Naive thymus-derived CD4-positive, alpha-beta T cell (primary cell): ENCODE results near the gene CNGA4. TPM values are rescaled to one million over a fixed set of nuclear protein-coding genes. Genes with fewer than 3 reads are reported as not detected.

Experiments used
- ATAC-seq: fragments of 150-1000 bp; cut with Tn5 transposase; 2 replicates; pipeline ENCODE4 v1.10.0; 2021; ENCODE audit warnings: mild to moderate bottlenecking, moderate library complexity
- CTCF ChIA-PET: fragments of 350-600 bp; sonication (Branson Sonifier 250); formaldehyde crosslinking; loops from one replicate; lab custom pipeline; 2021; ENCODE audit warnings: antibody characterized with exemption; lab: Charles Lee
- POLR2A ChIA-PET: fragments of 350-600 bp; sonication (Branson Sonifier 250); formaldehyde crosslinking; loops from one replicate; lab custom pipeline; 2021; ENCODE audit warnings: antibody characterized with exemption, inconsistent platforms; lab: Charles Lee
- DNase-seq, 9 donors: peaks; one replicate each; pipeline versions ENCODE4 v3.0.0 to v3.0.0-alpha.2; 2020 to 2022; ENCODE audit warnings: mixed read lengths in 1 of 9
- H3K27ac ChIP-seq: one replicate; pipeline ENCODE4 v1.7.0; 2013; ENCODE audit warnings: mild to moderate bottlenecking, low read depth, low read length, moderate library complexity
- H3K27me3 ChIP-seq, 2 donors: one replicate each; pipeline ENCODE4 v1.7.0; 2013; ENCODE audit warnings: low read length in 2 of 2, mild to moderate bottlenecking in 2 of 2, moderate library complexity in 2 of 2; ENCODE audit not compliant: control insufficient read depth in 2 of 2, insufficient read depth in 2 of 2
- H3K36me3 ChIP-seq, 3 experiments: 1 replicate in 2 of 3; 2 replicates in 1 of 3; pipeline ENCODE4 v1.7.0; 2013; ENCODE audit warnings: low read length in 3 of 3, mild to moderate bottlenecking in 3 of 3, moderate library complexity in 1 of 3; ENCODE audit not compliant: insufficient read depth in 3 of 3, control insufficient read depth in 2 of 3
- H3K4me1 ChIP-seq, 2 donors: one replicate each; pipeline ENCODE4 v1.7.0; 2013; ENCODE audit warnings: low read length in 2 of 2, mild to moderate bottlenecking in 2 of 2, moderate library complexity in 1 of 2; ENCODE audit not compliant: control insufficient read depth in 2 of 2, insufficient read depth in 2 of 2
- H3K4me3 ChIP-seq: 2 replicates; pipeline ENCODE4 v1.7.0; 2013; ENCODE audit warnings: mild to moderate bottlenecking, low read length
- H3K9me3 ChIP-seq, 3 experiments: 1 replicate in 2 of 3; 2 replicates in 1 of 3; pipeline ENCODE4 v1.7.0; 2013; ENCODE audit warnings: low read length in 3 of 3; ENCODE audit not compliant: control insufficient read depth in 2 of 3
- H3K27ac Mint-ChIP-seq, 9 donors: one replicate each; pipeline ENCODE4 v1.8.0; 2020 to 2022; ENCODE audit warnings: mixed read lengths in 9 of 9, mild to moderate bottlenecking in 8 of 9, moderate library complexity in 5 of 9, inconsistent platforms in 2 of 9
- H3K27me3 Mint-ChIP-seq, 5 donors: one replicate each; pipeline ENCODE4 v1.8.0; 2021 to 2022; ENCODE audit warnings: mixed read lengths in 5 of 5, mild to moderate bottlenecking in 1 of 5
- H3K36me3 Mint-ChIP-seq, 5 donors: one replicate each; pipeline ENCODE4 v1.8.0; 2020 to 2022; ENCODE audit warnings: mixed read lengths in 5 of 5, mild to moderate bottlenecking in 3 of 5, inconsistent platforms in 1 of 5
- H3K4me1 Mint-ChIP-seq, 7 donors: one replicate each; pipeline ENCODE4 v1.8.0; 2020 to 2022; ENCODE audit warnings: mixed read lengths in 7 of 7, mild to moderate bottlenecking in 3 of 7, inconsistent platforms in 1 of 7
- H3K4me3 Mint-ChIP-seq, 10 donors: one replicate each; pipeline ENCODE4 v1.8.0; 2020 to 2022; ENCODE audit warnings: mild to moderate bottlenecking in 10 of 10, mixed read lengths in 10 of 10, moderate library complexity in 6 of 10, inconsistent platforms in 2 of 10
- H3K9me3 Mint-ChIP-seq, 11 donors: one replicate each; pipeline ENCODE4 v1.8.0; 2020 to 2022; ENCODE audit warnings: mixed read lengths in 11 of 11, mild to moderate bottlenecking in 4 of 11, inconsistent platforms in 1 of 11, moderate library complexity in 1 of 11
- intact Hi-C, 2 donors: fragments of 100-400 bp; cut with micrococcal nuclease; formaldehyde crosslinking; loops; one replicate each; pipeline ENCODE4 v1.15.1; 2023
- polyA plus RNA-seq, 2 donors: library from polyadenylated mRNA; unstranded; fragments of 300-500 nt; fragmentation: Illumina TruSeq; gene quantifications; one replicate each; pipeline ENCODE4 v1.2.3, GENCODE V29; 2021
- total RNA-seq, 6 experiments: library from RNA in 5 of 6; stranded (reverse) in 5 of 6; gene quantifications; 1 replicate in 5 of 6; 2 replicates in 1 of 6; pipeline ENCODE4 v1.2.3 and lab custom pipeline; 2021 to 2026

CNGA4 gene
- total and polyA plus RNA-seq, 7 experiments from 2014 or later, result 0.32 to 0.62 (median 0.37) TPM; not detected in 3

DNA sequence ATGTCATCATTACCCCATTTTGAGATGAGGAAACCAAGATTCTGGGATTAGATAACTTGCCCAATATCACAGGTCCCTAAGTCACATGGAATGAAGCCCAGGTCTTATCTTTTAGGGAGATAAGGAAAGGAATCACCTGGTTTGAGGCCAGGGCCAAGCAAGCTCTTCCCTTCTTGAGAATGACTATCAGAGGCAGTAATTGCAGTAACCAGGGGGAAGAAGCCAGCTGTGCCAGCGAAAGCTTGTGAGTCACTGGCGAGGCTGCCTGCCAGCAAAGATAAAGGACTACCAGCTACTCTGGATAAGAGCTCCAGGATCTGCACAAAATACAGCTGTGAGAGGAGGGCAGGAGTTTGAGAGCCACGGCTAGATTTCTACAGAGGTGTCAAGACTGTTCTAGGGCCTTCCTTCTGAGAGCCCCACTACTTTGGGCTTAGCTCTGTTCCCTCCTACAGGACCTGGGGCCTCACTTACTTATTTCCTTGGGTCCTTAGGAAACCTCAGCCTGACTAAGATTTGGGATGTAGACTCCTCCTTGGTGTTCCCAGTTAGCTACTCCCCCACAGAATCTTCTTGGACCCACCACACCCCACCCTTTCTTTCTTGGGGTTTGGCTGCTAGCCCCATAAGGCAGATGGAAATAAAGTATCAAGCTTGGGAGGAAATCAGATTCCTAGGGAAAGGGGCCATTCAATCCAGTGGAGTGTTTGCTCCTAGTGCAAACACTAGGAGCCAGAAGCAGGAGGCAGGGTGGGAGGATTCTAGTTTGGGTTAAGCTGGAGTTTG, 11.1 kb downstream of the CNGA4 start:
- CTCF ChIA-PET, result interaction anchor here (0.6 to 4.8 kb wide), 4 partner anchors 11 to 102 kb away, joined by 3 to 27 read pairs (median 9); partner anchors contain the start of gene CCKBR
- ATAC-seq, result no peak
- intact Hi-C loops, result loop anchor here (5.0 kb wide), 2 partner anchors 67 to 192 kb away; partner anchors contain the start of gene HPX (in 1 of the 2)

DNA sequence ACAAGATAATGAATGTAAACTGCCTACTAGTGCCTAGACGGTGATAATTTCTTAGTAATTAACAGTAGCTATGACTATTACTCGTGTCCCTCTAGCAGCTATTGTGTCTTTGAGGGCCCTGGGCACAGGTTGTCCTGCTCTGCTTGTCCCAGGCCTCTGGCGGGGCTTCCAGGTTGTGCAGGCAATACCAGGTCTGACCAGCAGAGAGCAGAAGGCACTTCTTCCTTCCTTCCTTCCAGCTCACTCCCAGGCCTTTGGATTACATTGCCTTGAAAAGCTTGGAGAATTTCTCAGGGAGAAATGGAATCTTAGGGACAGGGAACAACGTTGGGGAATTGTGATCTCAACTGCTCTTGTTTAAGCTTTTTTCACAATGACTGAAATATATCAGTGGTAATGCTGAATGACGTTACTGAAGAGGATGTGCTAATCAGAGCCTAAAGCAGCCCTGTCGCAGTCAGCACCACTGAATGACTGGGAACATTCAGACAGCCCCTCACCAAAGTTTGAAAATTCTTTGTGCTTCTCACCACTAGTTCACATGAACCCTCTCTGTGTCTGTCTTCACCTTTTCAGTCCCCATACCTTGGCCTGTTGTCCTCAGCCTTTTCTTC, 12.3 kb downstream of the CNGA4 start:
- Histone ChIP-seq H3K9me3 (no peaks in the 10 kb centered on the region), H3K27ac (no peak overlapping the region), H3K27me3 (no peaks in the 10 kb centered on the region), H3K4me3 (no peak overlapping the region), H3K4me1 (no peaks in the 10 kb centered on the region), H3K36me3 (no peaks in the 10 kb centered on the region)
- H3K9me3 Mint-ChIP-seq, result no peaks in the 10 kb centered on the region
- no peaks in the 10 kb centered on the region for H3K36me3 Mint-ChIP-seq
- H3K27ac Mint-ChIP-seq, result no peak overlapping the region
- no peaks in the 10 kb centered on the region for H3K4me1 Mint-ChIP-seq
- DNase-seq (peak in 5 of 9 donors; percentile 21 to 51 (median 27)), ATAC-seq (peak; percentile 71)
- intact Hi-C loops, result loop anchor here (1.0 to 5.0 kb wide), 5 partner anchors 65 to 254 kb away; partner anchors contain the start of gene HPX (in 1 of the 2)
- ChIA-PET CTCF (interaction anchor here (0.6 to 4.8 kb wide), 6 partner anchors 10 to 168 kb away, joined by 3 to 27 read pairs (median 5); partner anchors contain the start of genes APBB1 and CCKBR), POLR2A (no interaction called here)
- H3K4me3 Mint-ChIP-seq, result no peak overlapping the region
- peaks cover 0 to 17% (median 0%) of the 10 kb centered on the region in 5 donors for H3K27me3 Mint-ChIP-seq

More for the DNA sequence above, 11.1 kb downstream of the CNGA4 start:
- peaks cover 0 to 21% (median 0%) of the 10 kb centered on the region in 5 donors for H3K27me3 Mint-ChIP-seq
- Histone ChIP-seq H3K4me1 (no peaks in the 10 kb centered on the region), H3K4me3 (no peak overlapping the region), H3K27me3 (no peaks in the 10 kb centered on the region), H3K36me3 (no peaks in the 10 kb centered on the region), H3K27ac (no peak overlapping the region), H3K9me3 (no peaks in the 10 kb centered on the region)
- POLR2A ChIA-PET, result interaction anchor here (0.8 kb wide), 1 partner anchor 128 kb away, joined by 3 read pairs; no protein-coding TSS in a partner anchor
- H3K4me3 Mint-ChIP-seq, result no peak overlapping the region
- H3K27ac Mint-ChIP-seq, result no peak overlapping the region
- no peaks in the 10 kb centered on the region for H3K4me1 Mint-ChIP-seq
- no peaks in the 10 kb centered on the region for H3K9me3 Mint-ChIP-seq
- DNase-seq, result no peak
- H3K36me3 Mint-ChIP-seq, result no peaks in the 10 kb centered on the region

DNA sequence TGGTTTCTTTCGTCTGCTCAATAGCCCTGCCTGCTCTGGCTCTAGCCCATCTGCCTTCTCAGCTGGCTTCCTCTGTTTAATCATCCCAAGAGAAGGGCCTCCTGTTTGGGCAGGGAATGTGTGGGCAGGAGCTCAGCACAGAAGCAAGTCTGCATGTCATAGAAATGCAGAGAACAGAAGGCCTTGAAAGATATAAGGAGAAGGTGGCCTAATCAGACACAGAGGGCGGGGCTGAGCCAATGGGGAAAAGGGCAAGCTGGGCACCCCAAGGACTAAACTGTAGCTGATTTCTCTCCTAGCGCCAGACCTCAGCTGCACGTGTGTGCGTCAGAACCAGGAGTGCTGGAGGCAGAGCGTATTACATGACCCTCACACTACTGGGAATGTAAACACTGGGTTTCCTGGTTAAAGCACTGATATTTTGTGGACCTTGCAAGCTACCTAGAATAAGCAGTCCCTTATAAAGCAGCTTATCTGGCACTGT, 13.1 kb downstream of the CNGA4 start:
- H3K27me3 ChIP-seq, result no peaks in the 10 kb centered on the region
- POLR2A ChIA-PET, result no interaction called here
- no peaks in the 10 kb centered on the region for H3K9me3 ChIP-seq
- CTCF ChIA-PET, result interaction anchor here (0.6 to 4.8 kb wide), 3 partner anchors 9 to 100 kb away, joined by 3 to 27 read pairs (median 14); partner anchors contain the start of gene CCKBR
- no peak overlapping the region for H3K4me3 ChIP-seq
- ATAC-seq (no peak), DNase-seq (no peak)
- intact Hi-C loops, result loop anchor here (1.0 to 5.0 kb wide), 5 partner anchors 64 to 253 kb away; partner anchors contain the start of gene HPX (in 1 of the 2)
- no peaks in the 10 kb centered on the region for H3K36me3 Mint-ChIP-seq
- H3K27ac ChIP-seq, result no peak overlapping the region
- H3K4me3 Mint-ChIP-seq, result no peak overlapping the region
- H3K36me3 ChIP-seq, result no peaks in the 10 kb centered on the region
- no peaks in the 10 kb centered on the region for H3K4me1 ChIP-seq
- H3K4me1 Mint-ChIP-seq, result no peaks in the 10 kb centered on the region
- no peak overlapping the region for H3K27ac Mint-ChIP-seq
- peaks cover 0 to 17% (median 0%) of the 10 kb centered on the region in 5 donors for H3K27me3 Mint-ChIP-seq
- no peaks in the 10 kb centered on the region for H3K9me3 Mint-ChIP-seq

DNA sequence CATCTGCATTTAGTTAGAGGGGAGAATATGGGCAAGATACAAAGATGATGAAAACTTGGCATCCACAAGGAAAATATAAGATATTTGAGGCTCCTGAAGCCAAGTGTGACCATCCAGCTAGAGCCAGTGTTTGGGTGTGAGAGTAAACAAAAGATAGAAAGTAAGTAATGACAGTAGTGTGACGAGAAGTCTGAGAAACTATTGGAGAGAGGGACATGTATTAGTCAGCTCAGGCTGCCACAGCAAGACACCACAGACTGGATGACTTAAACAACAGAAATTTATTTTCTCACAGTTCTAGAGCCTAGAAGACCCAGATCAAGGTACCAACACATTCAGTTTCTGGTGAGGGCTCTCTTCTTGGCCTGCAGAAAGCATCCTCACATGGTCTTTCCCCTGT, 14.3 kb downstream of the CNGA4 start:
- H3K4me3 ChIP-seq, result no peak overlapping the region
- peaks cover 0 to under 1% of the 10 kb centered on the region in 2 donors for H3K27me3 ChIP-seq
- ATAC-seq (no peak), DNase-seq (no peak)
- no peak overlapping the region for H3K4me3 Mint-ChIP-seq
- no peaks in the 10 kb centered on the region for H3K9me3 Mint-ChIP-seq
- no peaks in the 10 kb centered on the region for H3K4me1 Mint-ChIP-seq
- no peaks in the 10 kb centered on the region for H3K4me1 ChIP-seq
- H3K36me3 Mint-ChIP-seq, result no peaks in the 10 kb centered on the region
- H3K36me3 ChIP-seq, result no peaks in the 10 kb centered on the region
- POLR2A ChIA-PET, result no interaction called here
- H3K9me3 ChIP-seq, result no peaks in the 10 kb centered on the region
- H3K27ac ChIP-seq, result no peak overlapping the region
- H3K27me3 Mint-ChIP-seq, result peaks cover 0 to 9% (median 4%) of the 10 kb centered on the region in 5 donors
- H3K27ac Mint-ChIP-seq, result no peak overlapping the region
- intact Hi-C loops, result loop anchor here (5.0 kb wide), 2 partner anchors 64 to 189 kb away; partner anchors contain the start of gene HPX (in 1 of the 2)
- CTCF ChIA-PET, result interaction anchor here (4.8 kb wide), 1 partner anchor 99 kb away, joined by 27 read pairs; no protein-coding TSS in a partner anchor

DNA sequence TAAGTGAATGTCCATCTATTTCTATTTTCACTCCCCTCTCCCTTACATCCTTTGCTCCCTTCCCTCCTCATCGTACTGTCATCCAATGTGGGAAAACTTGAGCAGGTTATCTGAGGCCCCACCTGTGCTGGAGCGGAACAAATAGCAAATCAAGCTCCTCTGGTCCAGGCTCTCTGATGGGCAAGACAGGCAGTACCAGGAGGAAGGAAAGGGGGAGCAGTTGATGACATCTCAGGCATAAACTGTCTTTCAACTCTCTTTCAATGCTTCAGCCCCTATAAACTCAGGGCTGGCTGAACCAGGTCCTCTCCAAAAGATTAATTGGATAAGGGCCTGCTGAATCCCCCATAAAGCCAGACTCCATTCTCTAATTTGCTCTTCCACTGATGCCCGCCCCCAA, 19.3 kb downstream of the CNGA4 start:
- Histone ChIP-seq H3K36me3 (no peaks in the 10 kb centered on the region), H3K27ac (no peak overlapping the region), H3K9me3 (no peaks in the 10 kb centered on the region), H3K4me3 (no peak overlapping the region), H3K27me3 (peaks cover 8 to 15% of the 10 kb centered on the region in 2 donors), H3K4me1 (peaks cover 0 to 13% of the 10 kb centered on the region in 2 donors)
- ATAC-seq (no peak), DNase-seq (no peak)
- H3K9me3 Mint-ChIP-seq, result no peaks in the 10 kb centered on the region
- CTCF ChIA-PET, result interaction anchor here (1.2 kb wide), 1 partner anchor 105 kb away, joined by 3 read pairs; no protein-coding TSS in a partner anchor
- no peak overlapping the region for H3K27ac Mint-ChIP-seq
- H3K4me3 Mint-ChIP-seq, result peak overlapping the region in 3 of 10 donors; percentile 81 to 83 (median 83)
- peaks cover 0 to 10% (median 0%) of the 10 kb centered on the region in 7 donors for H3K4me1 Mint-ChIP-seq
- peaks cover 0 to 17% (median 8%) of the 10 kb centered on the region in 5 donors for H3K27me3 Mint-ChIP-seq
- intact Hi-C loops, result no loop called here
- POLR2A ChIA-PET, result interaction anchor here (0.9 kb wide), 1 partner anchor 61 kb away, joined by 3 read pairs; no protein-coding TSS in a partner anchor
- no peaks in the 10 kb centered on the region for H3K36me3 Mint-ChIP-seq

DNA sequence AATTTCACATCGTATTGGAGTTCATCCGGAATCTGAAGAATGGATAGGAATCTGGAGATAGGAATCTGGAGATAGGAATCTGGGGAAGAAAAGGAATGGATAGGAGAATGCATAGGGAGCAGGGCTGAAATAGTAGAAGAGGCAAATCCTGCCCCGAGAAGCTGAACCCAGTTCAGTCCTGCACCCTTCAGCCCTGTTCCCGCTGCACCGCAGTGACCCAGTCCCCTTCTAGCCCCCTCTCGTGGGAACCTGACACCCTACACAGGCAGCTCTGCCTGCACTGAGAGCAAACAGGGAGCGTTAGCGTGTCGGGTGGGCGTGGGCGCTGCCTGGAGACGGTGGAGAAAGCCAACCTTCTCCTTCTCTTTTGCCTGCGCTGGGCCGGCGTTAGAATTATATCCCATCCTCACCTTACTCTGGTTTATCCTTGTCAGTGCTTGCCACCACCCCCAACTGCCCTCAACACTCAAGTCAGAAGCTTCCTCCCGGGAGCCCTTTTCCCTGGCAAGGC, 19.7 kb downstream of the CNGA4 start:
- Mint-ChIP-seq H3K4me3 (peak overlapping the region in 6 of 10 donors; percentile 64 to 86 (median 82)), H3K27me3 (peaks cover 0 to 17% (median 8%) of the 10 kb centered on the region in 5 donors), H3K27ac (no peak overlapping the region), H3K9me3 (no peaks in the 10 kb centered on the region), H3K36me3 (no peaks in the 10 kb centered on the region), H3K4me1 (peaks cover 0 to 10% (median 0%) of the 10 kb centered on the region in 7 donors)
- H3K9me3 ChIP-seq, result no peaks in the 10 kb centered on the region
- peak; percentile 44 for ATAC-seq
- peaks cover 0 to 13% of the 10 kb centered on the region in 2 donors for H3K4me1 ChIP-seq
- H3K27ac ChIP-seq, result no peak overlapping the region
- H3K27me3 ChIP-seq, result peaks cover 8 to 15% of the 10 kb centered on the region in 2 donors
- no peaks in the 10 kb centered on the region for H3K36me3 ChIP-seq
- ChIA-PET POLR2A (interaction anchor here (0.9 kb wide), 1 partner anchor 61 kb away, joined by 3 read pairs; no protein-coding TSS in a partner anchor), CTCF (no interaction called here)
- intact Hi-C loops, result loop anchor here in 1 of 2 donors (1.0 kb wide), 1 partner anchor 23 kb away; no protein-coding TSS in a partner anchor
- DNase-seq, result no peak
- H3K4me3 ChIP-seq, result peak overlapping the region; percentile 57
